H9 (cell line): ENCODE results near the gene ACVR1C. TPM values are rescaled to one million over a fixed set of nuclear protein-coding genes. Genes with fewer than 3 reads are reported as not detected.

ENCODE experiments used
- DNase-seq: peaks from one replicate; pipeline ENCODE4 v3.0.0-alpha.2; 2017
- H2AFZ ChIP-seq: one replicate; pipeline ENCODE4 v1.6.1; 2013; ENCODE audit warnings: mild to moderate bottlenecking, low read length, control low read depth, moderate library complexity
- H2AK5ac ChIP-seq: 2 replicates; pipeline ENCODE4 v1.6.1; 2013; ENCODE audit warnings: low read length, control low read depth, mixed read lengths; ENCODE audit not compliant: insufficient read length
- H2BK120ac ChIP-seq: one replicate; pipeline ENCODE4 v1.6.1; 2013; ENCODE audit warnings: low read depth, mild to moderate bottlenecking, low read length, control low read depth, inconsistent platforms; ENCODE audit not compliant: poor library complexity, severe bottlenecking
- H2BK12ac ChIP-seq: 2 replicates; pipeline ENCODE4 v1.6.1; 2013; ENCODE audit warnings: low read length, control low read depth, mixed read lengths, low read depth; ENCODE audit not compliant: insufficient read length
- H2BK15ac ChIP-seq: 2 replicates; pipeline ENCODE4 v1.6.1; 2013; ENCODE audit warnings: low read depth, low read length, control low read depth
- H2BK20ac ChIP-seq: one replicate; pipeline ENCODE4 v1.6.1; 2013; ENCODE audit warnings: low read depth, mild to moderate bottlenecking, low read length, control low read depth, inconsistent platforms; ENCODE audit not compliant: poor library complexity, severe bottlenecking
- H2BK5ac ChIP-seq: 2 replicates; pipeline ENCODE4 v1.6.1; 2013; ENCODE audit warnings: low read length, control low read depth, mixed read lengths; ENCODE audit not compliant: insufficient read length
- H3K14ac ChIP-seq: 2 replicates; pipeline ENCODE4 v1.6.1; 2013; ENCODE audit warnings: low read length, control low read depth; ENCODE audit not compliant: insufficient read depth
- H3K18ac ChIP-seq: 2 replicates; pipeline ENCODE4 v1.6.1; 2013; ENCODE audit warnings: low read depth, mild to moderate bottlenecking, mixed read lengths, low read length, control low read depth; ENCODE audit not compliant: insufficient read length
- H3K23ac ChIP-seq: 2 replicates; pipeline ENCODE4 v1.6.1; 2013; ENCODE audit warnings: low read length, control low read depth, mixed read lengths, low read depth; ENCODE audit not compliant: insufficient read length
- H3K23me2 ChIP-seq: 2 replicates; pipeline ENCODE4 v1.6.1; 2013; ENCODE audit warnings: low read depth, mild to moderate bottlenecking, mixed read lengths, low read length, control low read depth; ENCODE audit not compliant: insufficient read length, poor library complexity, severe bottlenecking
- H3K27ac ChIP-seq: 2 replicates; pipeline ENCODE4 v1.5.1; 2013; ENCODE audit warnings: low read length, control low read depth, mixed read lengths, low read depth; ENCODE audit not compliant: insufficient read length
- H3K27me3 ChIP-seq: 2 replicates; pipeline ENCODE4 v1.6.1; 2013; ENCODE audit warnings: low read length, control low read depth, inconsistent platforms; ENCODE audit not compliant: insufficient read depth
- H3K4ac ChIP-seq: 2 replicates; pipeline ENCODE4 v1.6.1; 2013; ENCODE audit warnings: low read depth, mild to moderate bottlenecking, control low read depth, inconsistent platforms, low read length, moderate library complexity
- H3K4me1 ChIP-seq: 2 replicates; pipeline ENCODE4 v1.6.1; 2013; ENCODE audit warnings: low read length, control low read depth, inconsistent platforms; ENCODE audit not compliant: insufficient read depth
- H3K4me2 ChIP-seq: 2 replicates; pipeline ENCODE4 v1.6.1; 2013; ENCODE audit warnings: low read length, control low read depth, mixed read lengths; ENCODE audit not compliant: insufficient read length, insufficient read depth
- H3K56ac ChIP-seq: 2 replicates; pipeline ENCODE4 v1.6.1; 2013; ENCODE audit warnings: low read depth, mild to moderate bottlenecking, mixed read lengths, low read length, control low read depth; ENCODE audit not compliant: insufficient read length
- H3K79me1 ChIP-seq: 2 replicates; pipeline ENCODE4 v1.6.1; 2013; ENCODE audit warnings: low read depth, mild to moderate bottlenecking, moderate library complexity, low read length, control low read depth, inconsistent platforms; ENCODE audit not compliant: insufficient read depth, poor library complexity, severe bottlenecking
- H3K79me2 ChIP-seq: 2 replicates; pipeline ENCODE4 v1.6.1; 2013; ENCODE audit warnings: low read length, control low read depth, inconsistent platforms; ENCODE audit not compliant: insufficient read depth
- H3K9ac ChIP-seq: 2 replicates; pipeline ENCODE4 v1.6.1; 2013; ENCODE audit warnings: low read length, control low read depth, mixed read lengths; ENCODE audit not compliant: insufficient read length; ENCODE audit errors: extremely low read depth
- H3K9me3 ChIP-seq: one replicate; pipeline ENCODE4 v1.6.1; 2013; ENCODE audit warnings: low read depth, low read length, inconsistent platforms; ENCODE audit not compliant: control insufficient read depth
- H3T11ph ChIP-seq: one replicate; pipeline ENCODE4 v1.6.1; 2013; ENCODE audit warnings: mild to moderate bottlenecking, low read length, control low read depth, inconsistent platforms
- H4K20me1 ChIP-seq: one replicate; pipeline ENCODE4 v1.6.1; 2013; ENCODE audit not compliant: control insufficient read depth, insufficient read length, insufficient read depth
- H4K5ac ChIP-seq: 2 replicates; pipeline ENCODE4 v1.6.1; 2013; ENCODE audit warnings: low read depth, mild to moderate bottlenecking, mixed read lengths, low read length, control low read depth; ENCODE audit not compliant: insufficient read length
- H4K8ac ChIP-seq: replicated peaks from 2 replicates; pipeline ENCODE4 v1.6.1; 2013; ENCODE audit warnings: low read length, control low read depth, mixed read lengths, low read depth; ENCODE audit not compliant: insufficient read length
- H4K91ac ChIP-seq: 2 replicates; pipeline ENCODE4 v1.6.1; 2013; ENCODE audit warnings: low read depth, mild to moderate bottlenecking, moderate library complexity, mixed read lengths, low read length, control low read depth; ENCODE audit not compliant: insufficient read length
- H3K27ac Mint-ChIP-seq, 3 experiments: 2 replicates in 2 of 3; 3 replicates in 1 of 3; pipeline ENCODE4 v1.8.0; 2020 to 2021; ENCODE audit warnings: mixed read lengths in 3 of 3, mild to moderate bottlenecking in 1 of 3, moderate library complexity in 1 of 3
- H3K27me3 Mint-ChIP-seq: 2 replicates; pipeline ENCODE4 v1.8.0; 2021; ENCODE audit warnings: low read depth, mild to moderate bottlenecking, moderate library complexity, mixed read lengths
- H3K36me3 Mint-ChIP-seq, 3 experiments: 2 replicates in 2 of 3; 3 replicates in 1 of 3; pipeline ENCODE4 v1.8.0; 2020 to 2021; ENCODE audit warnings: low read depth in 3 of 3, mixed read lengths in 3 of 3; ENCODE audit not compliant: insufficient read depth in 1 of 3
- H3K4me1 Mint-ChIP-seq, 2 experiments: 2 replicates each; pipeline ENCODE4 v1.8.0; 2020; ENCODE audit warnings: mixed read lengths in 2 of 2
- H3K4me3 Mint-ChIP-seq, 2 experiments: 2 replicates in 1 of 2; 3 replicates in 1 of 2; pipeline ENCODE4 v1.8.0; 2020 to 2021; ENCODE audit warnings: mild to moderate bottlenecking in 2 of 2, mixed read lengths in 2 of 2, moderate library complexity in 1 of 2
- H3K9me3 Mint-ChIP-seq, 2 experiments: 2 replicates in 1 of 2; 3 replicates in 1 of 2; pipeline ENCODE4 v1.8.0; 2020; ENCODE audit warnings: mild to moderate bottlenecking in 2 of 2, mixed read lengths in 2 of 2, moderate library complexity in 1 of 2
- CTCF ChIP-seq: fragments of 200-600 bp; sonication (generic); conservative IDR thresholded peaks from 3 replicates; pipeline ENCODE4 v1.8.0; 2021; ENCODE audit warnings: antibody characterized with exemption, mild to moderate bottlenecking
- total RNA-seq: library from RNA; stranded (reverse); gene quantifications from 2 replicates; pipeline ENCODE4 v1.2.1, GENCODE V29; 2021

Gene ACVR1C
- total RNA-seq, 1 experiment from 2014 or later: 0.81 TPM

- no peak overlapping the region for H4K8ac ChIP-seq
These were observed 3.4 kb downstream of the ACVR1C start for GRCh38 chr2:157625296-157625695.

More at GRCh38 chr2:157625296-157625695, 3.4 kb downstream of the ACVR1C start:
- H3K4ac ChIP-seq: no peak overlapping the region
- H2BK15ac ChIP-seq: no peak overlapping the region
- peaks cover 6% of the 10 kb centered on the region for H3K23me2 ChIP-seq
- DNase-seq: no peak
- Mint-ChIP-seq H3K27me3 (peaks cover 82% of the 10 kb centered on the region), H3K9me3 (peaks cover 2 to 6% of the 10 kb centered on the region in 2 experiments; a peak in 1 of 5 replicates), H3K36me3 (no peaks in the 10 kb centered on the region), H3K4me1 (peaks cover 5 to 9% of the 10 kb centered on the region in 2 experiments), H3K4me3 (no peak overlapping the region), H3K27ac (no peak overlapping the region)
- no peaks in the 10 kb centered on the region for H3K9me3 ChIP-seq
- no peak overlapping the region for H3K14ac ChIP-seq
- H3K23ac ChIP-seq: no peak overlapping the region
- H2AFZ ChIP-seq: no peak overlapping the region
- no peaks in the 10 kb centered on the region for H3K79me2 ChIP-seq
- no peak overlapping the region for H3K4me2 ChIP-seq
- no peak overlapping the region for H2BK20ac ChIP-seq
- no peak overlapping the region for H3K27ac ChIP-seq
- no peaks in the 10 kb centered on the region for H3K79me1 ChIP-seq
- TF ChIP-seq CTCF: no peak
- H2BK5ac ChIP-seq: no peak overlapping the region
- no peak overlapping the region for H3K56ac ChIP-seq
- H3T11ph ChIP-seq: no peak overlapping the region
- peaks cover 10% of the 10 kb centered on the region; the same call in 1 of the 2 replicates for H3K27me3 ChIP-seq
- no peak overlapping the region for H3K18ac ChIP-seq
- H4K91ac ChIP-seq: no peak overlapping the region
- no peak overlapping the region for H4K5ac ChIP-seq
- no peak overlapping the region for H2BK12ac ChIP-seq
- H2AK5ac ChIP-seq: no peak overlapping the region
- H3K4me1 ChIP-seq: no peaks in the 10 kb centered on the region
- H3K9ac ChIP-seq: no peak overlapping the region
- H2BK120ac ChIP-seq: no peak overlapping the region
- H4K20me1 ChIP-seq: no peaks in the 10 kb centered on the region
